Neuronal stem cell (in vitro differentiated cells): ENCODE results near the gene MTO1.
A peak's percentile ranks its signal among the peaks of the same experiment; 100 is the strongest.
"Not testable (repeated sequence)": the region's sequence is repeated elsewhere in the genome, so short reads cannot be mapped to it uniquely, and the experiment has no call there.

Source experiments
- DNase-seq: peaks from one replicate; pipeline ENCODE4 v3.0.0-alpha.2; 2013; ENCODE audit warnings: low spot score
- H2AFZ ChIP-seq: one replicate; pipeline ENCODE4 v1.6.1; 2013; ENCODE audit warnings: mild to moderate bottlenecking, low read length, inconsistent platforms
- H2AK5ac ChIP-seq: 2 replicates; pipeline ENCODE4 v1.6.1; 2013; ENCODE audit warnings: low read depth, mild to moderate bottlenecking, inconsistent platforms, low read length, moderate library complexity, mixed read lengths
- H2BK120ac ChIP-seq: 2 replicates; pipeline ENCODE4 v1.6.1; 2013; ENCODE audit warnings: low read depth, mild to moderate bottlenecking, inconsistent platforms, low read length, moderate library complexity, mixed read lengths
- H2BK12ac ChIP-seq: one replicate; pipeline ENCODE4 v1.6.1; 2013; ENCODE audit warnings: low read length, inconsistent platforms
- H2BK15ac ChIP-seq: 2 replicates; pipeline ENCODE4 v1.6.1; 2013; ENCODE audit warnings: mild to moderate bottlenecking, low read length, inconsistent platforms, mixed read lengths
- H2BK5ac ChIP-seq: one replicate; pipeline ENCODE4 v1.6.1; 2013; ENCODE audit warnings: inconsistent platforms, mild to moderate bottlenecking, low read length, moderate library complexity
- H3K14ac ChIP-seq: one replicate; pipeline ENCODE4 v1.6.1; 2013; ENCODE audit warnings: low read length, inconsistent platforms
- H3K18ac ChIP-seq: 2 replicates; pipeline ENCODE4 v1.6.1; 2013; ENCODE audit warnings: low read length, inconsistent platforms
- H3K23ac ChIP-seq: 2 replicates; pipeline ENCODE4 v1.6.1; 2013; ENCODE audit warnings: low read depth, mild to moderate bottlenecking, mixed read lengths, low read length, inconsistent platforms; ENCODE audit not compliant: poor library complexity
- H3K27ac ChIP-seq: replicated peaks from 3 replicates; pipeline ENCODE4 v1.5.1; 2013; ENCODE audit warnings: low read length, inconsistent platforms
- H3K27me3 ChIP-seq, 3 experiments: 2 replicates each; pipeline ENCODE4 v1.6.1; 2013; ENCODE audit warnings: low read length in 3 of 3, mild to moderate bottlenecking in 2 of 3, inconsistent platforms in 1 of 3, low read depth in 1 of 3, mixed read lengths in 1 of 3, moderate library complexity in 1 of 3; ENCODE audit not compliant: control insufficient read depth in 3 of 3, insufficient read depth in 3 of 3
- H3K36me3 ChIP-seq, 2 donors: replicated peaks in 1 of 2; 2 replicates each; pipeline ENCODE4 v1.6.1; 2013; ENCODE audit warnings: low read length in 2 of 2; ENCODE audit not compliant: control insufficient read depth in 2 of 2, insufficient read depth in 2 of 2
- H3K4ac ChIP-seq: 2 replicates; pipeline ENCODE4 v1.6.1; 2013; ENCODE audit warnings: inconsistent platforms, mild to moderate bottlenecking, low read length, moderate library complexity
- H3K4me1 ChIP-seq, 2 donors: 1 replicate in 1 of 2; 2 replicates in 1 of 2; pipeline ENCODE4 v1.6.1; 2013; ENCODE audit warnings: low read length in 2 of 2, low read depth in 1 of 2; ENCODE audit not compliant: control insufficient read depth in 2 of 2, insufficient read depth in 1 of 2
- H3K4me2 ChIP-seq: one replicate; pipeline ENCODE4 v1.6.1; 2013; ENCODE audit warnings: mild to moderate bottlenecking, low read length, inconsistent platforms; ENCODE audit not compliant: insufficient read depth, poor library complexity, severe bottlenecking
- H3K4me3 ChIP-seq, 2 donors: 2 replicates each; pipeline ENCODE4 v1.5.1; 2013; ENCODE audit warnings: low read length in 2 of 2, mild to moderate bottlenecking in 2 of 2, inconsistent platforms in 1 of 2, moderate library complexity in 1 of 2
- H3K79me1 ChIP-seq: one replicate; pipeline ENCODE4 v1.6.1; 2013; ENCODE audit warnings: low read depth, mild to moderate bottlenecking, inconsistent platforms, low read length, moderate library complexity
- H3K9ac ChIP-seq: one replicate; pipeline ENCODE4 v1.6.1; 2013; ENCODE audit warnings: mild to moderate bottlenecking, low read depth, low read length, inconsistent platforms; ENCODE audit not compliant: poor library complexity
- H3K9me3 ChIP-seq, 2 donors: replicated peaks in 1 of 2; 2 replicates each; pipeline versions ENCODE3 to v1.6.1; 2013; ENCODE audit warnings: low read length in 2 of 2, mild to moderate bottlenecking in 2 of 2, inconsistent platforms in 1 of 2, low read depth in 1 of 2, mixed read lengths in 1 of 2, moderate library complexity in 1 of 2; ENCODE audit not compliant: control insufficient read depth in 2 of 2, insufficient read depth in 1 of 2
- H4K8ac ChIP-seq: one replicate; pipeline ENCODE4 v1.6.1; 2013; ENCODE audit warnings: low read depth, mild to moderate bottlenecking, inconsistent platforms, low read length, moderate library complexity
- H4K91ac ChIP-seq: one replicate; pipeline ENCODE4 v1.6.1; 2013; ENCODE audit warnings: low read length, low read depth, mild to moderate bottlenecking, inconsistent platforms; ENCODE audit not compliant: poor library complexity
- WGBS, 2 donors: extraction: QIAGEN DNeasy Blood & Tissue Kit; methylation state at CpG; one replicate each; pipeline ENCODE4 v1.1.7; 2013; ENCODE audit warnings: missing lambda C conversion rate in 2 of 2, mixed read lengths in 1 of 2; ENCODE audit not compliant: insufficient read length in 2 of 2, insufficient replicate concordance in 1 of 2; ENCODE audit errors: extremely low coverage in 2 of 2; 5-methylcytosine and 5-hydroxymethylcytosine counted together

The MTO1 gene

DNA sequence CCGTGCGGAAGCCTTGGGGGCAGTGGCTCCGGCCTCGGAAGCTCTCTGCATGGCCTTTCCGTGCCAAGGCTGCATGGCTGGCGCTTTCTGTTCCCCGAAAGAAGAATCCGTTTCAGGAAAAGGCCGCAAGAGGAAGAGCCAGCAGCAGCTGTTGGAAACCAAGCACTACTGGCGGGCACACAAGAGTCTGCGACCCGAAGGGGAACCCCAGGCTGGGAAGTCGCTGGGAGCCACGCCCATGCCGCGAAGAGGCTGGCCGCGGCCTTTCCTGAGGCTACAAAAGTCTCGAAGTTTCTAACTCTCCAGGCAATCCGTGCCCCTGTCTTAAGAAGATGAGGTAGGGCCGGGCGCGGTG, 9.5 kb upstream of the MTO1 start, which contains the start of gene CGAS:
TSS of gene CGAS (minus strand) at position 191 of the 355 bp plus-strand sequence. CDS start at position 75, 116 bp downstream.
- no peak within 1 kb of the TSS for H3K4ac ChIP-seq
- H3K4me3 ChIP-seq, result peak within 1 kb of the TSS in 1 of 2 donors; percentile 56

DNA sequence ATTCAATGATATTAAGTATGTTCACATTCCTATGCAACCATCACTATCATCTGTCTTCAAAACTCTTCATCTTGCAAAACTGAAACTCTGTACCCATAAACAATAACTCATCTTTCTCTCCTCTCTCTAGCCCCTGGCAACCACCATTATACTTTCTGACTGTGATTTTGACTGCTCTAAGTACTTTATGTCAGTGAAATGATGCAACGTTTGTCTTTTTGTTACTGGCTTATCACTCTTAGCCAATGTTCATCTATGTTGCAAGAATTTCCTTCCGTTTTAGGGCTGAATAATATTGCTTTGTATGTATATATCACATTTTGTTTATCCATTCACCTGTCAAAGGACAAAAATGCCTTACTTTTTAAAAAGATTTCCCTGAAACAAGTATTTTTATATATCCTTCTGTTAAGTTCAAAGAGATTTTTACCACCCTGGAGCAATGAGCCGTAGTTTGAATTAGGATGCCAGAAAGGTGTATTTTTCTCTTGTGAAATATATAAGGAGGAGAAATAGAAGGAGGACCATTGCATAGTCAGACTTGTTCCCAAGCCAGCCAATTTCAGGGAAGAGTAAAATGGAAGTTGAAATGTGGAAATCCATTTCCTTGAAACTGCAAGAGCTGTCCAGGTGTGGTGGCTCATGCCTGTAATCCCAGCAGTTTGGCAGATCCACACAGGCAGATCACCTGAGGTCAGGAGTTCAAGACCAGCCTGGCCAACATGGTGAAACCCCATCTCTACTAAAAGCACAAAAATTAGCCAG, 5.5 kb upstream of the MTO1 start:
- DNase-seq, result no peak
- Histone ChIP-seq H3K4me3 (no peak overlapping the region), H3K4me2 (no peak overlapping the region), H3K9ac (no peak overlapping the region), H3K27me3 (peaks cover 0 to 9% (median 8%) of the 10 kb centered on the region in 3 experiments), H3K9me3 (peaks cover 0 to 5% of the 10 kb centered on the region in 2 donors), H3K4me1 (peaks cover 0 to 12% of the 10 kb centered on the region in 2 donors), H4K91ac (no peak overlapping the region), H3K18ac (no peak overlapping the region), H3K4ac (no peak overlapping the region), H3K27ac (no peak overlapping the region), H2BK120ac (no peak overlapping the region), H3K79me1 (no peaks in the 10 kb centered on the region), H2AFZ (no peak overlapping the region), H3K36me3 (no peaks in the 10 kb centered on the region), H2BK15ac (no peak overlapping the region), H2BK5ac (no peak overlapping the region), H2AK5ac (no peak overlapping the region), H4K8ac (no peak overlapping the region), H3K14ac (no peak overlapping the region), H2BK12ac (no peak overlapping the region), H3K23ac (no peak overlapping the region)
- no CpG with 5 or more reads among the region's 3 CpGs for WGBS, 2 donors

More for the DNA sequence above, 9.5 kb upstream of the MTO1 start, which contains the start of gene CGAS:
- H2AFZ ChIP-seq, result peak within 1 kb of the TSS; percentile 65
- WGBS, 2 donors, result no CpG with 5 or more reads among the region's 23 CpGs
- H3K9ac ChIP-seq, result no peak within 1 kb of the TSS
- no peak within 1 kb of the TSS for H4K8ac ChIP-seq
- H3K23ac ChIP-seq, result peak within 1 kb of the TSS; percentile 65
- H2AK5ac ChIP-seq, result no peak within 1 kb of the TSS
- no peak for DNase-seq
- H3K4me1 ChIP-seq, result no peaks in the 10 kb centered on the region
- peaks cover 0 to 6% of the 10 kb centered on the region in 2 donors for H3K9me3 ChIP-seq
- H3K79me1 ChIP-seq, result no peaks in the 10 kb centered on the region
- H2BK120ac ChIP-seq, result no peak within 1 kb of the TSS
- peaks cover 0 to 10% (median 9%) of the 10 kb centered on the region in 3 experiments for H3K27me3 ChIP-seq
- peak within 1 kb of the TSS; percentile 73 for H2BK15ac ChIP-seq
- no peak within 1 kb of the TSS for H3K27ac ChIP-seq
- H3K14ac ChIP-seq, result no peak within 1 kb of the TSS
- H3K18ac ChIP-seq, result peak within 1 kb of the TSS; percentile 76
- H3K36me3 ChIP-seq, result no peaks in the 10 kb centered on the region
- H2BK5ac ChIP-seq, result no peak within 1 kb of the TSS
- H2BK12ac ChIP-seq, result no peak within 1 kb of the TSS
- H4K91ac ChIP-seq, result no peak within 1 kb of the TSS
- H3K4me2 ChIP-seq, result peak within 1 kb of the TSS; percentile 23

- H2BK15ac ChIP-seq, H2BK120ac ChIP-seq, H2AK5ac ChIP-seq, H3K4me3 ChIP-seq, H3K18ac ChIP-seq, H3K9ac ChIP-seq, H3K27me3 ChIP-seq, H3K23ac ChIP-seq, H3K79me1 ChIP-seq, H3K14ac ChIP-seq, DNase-seq, H3K9me3 ChIP-seq, H2BK5ac ChIP-seq, H4K91ac ChIP-seq, H3K27ac ChIP-seq, H3K4ac ChIP-seq, H3K4me2 ChIP-seq, H2BK12ac ChIP-seq, H3K36me3 ChIP-seq, H4K8ac ChIP-seq: not testable (repeated sequence)
- WGBS, 2 donors, result no CpG with 5 or more reads among the region's 7 CpGs
- Histone ChIP-seq H3K4me1 (peaks cover 0 to 12% of the 10 kb centered on the region in 2 donors), H2AFZ (peak overlapping the region; percentile 65)
Observed at GRCh38 chr6:73459474-73459873, 2.1 kb upstream of the MTO1 start.

DNA sequence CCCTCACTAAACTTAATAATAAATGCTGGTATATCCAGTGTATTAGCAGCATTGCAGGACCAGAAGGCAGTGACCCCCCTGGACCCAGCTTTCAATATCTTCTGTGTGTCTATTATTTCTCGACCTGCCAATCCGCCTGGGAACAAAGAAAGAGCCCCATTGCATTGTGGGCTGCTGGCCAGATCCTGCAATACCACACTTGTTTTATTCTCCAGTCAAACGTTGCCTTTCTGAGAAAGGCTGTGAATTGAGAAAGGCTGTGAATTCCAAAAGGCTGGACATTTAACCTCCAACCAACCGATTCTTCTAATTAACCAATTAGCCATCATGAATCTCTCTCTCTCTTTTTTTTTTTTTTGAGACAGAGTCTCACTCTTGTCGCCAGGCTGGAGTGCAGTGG, 1.5 kb upstream of the MTO1 start:
- Histone ChIP-seq H3K9me3 (no peaks in the 10 kb centered on the region), H3K18ac (no peak overlapping the region), H2BK120ac (no peak overlapping the region), H3K4me2 (no peak overlapping the region), H3K27ac (peak overlapping the region; percentile 19), H3K4me1 (peaks cover 0 to 12% of the 10 kb centered on the region in 2 donors), H4K91ac (no peak overlapping the region), H2AFZ (no peak overlapping the region), H2BK15ac (no peak overlapping the region), H2AK5ac (no peak overlapping the region), H3K23ac (no peak overlapping the region), H2BK12ac (no peak overlapping the region), H3K4ac (no peak overlapping the region), H3K14ac (no peak overlapping the region), H3K79me1 (peaks cover 5% of the 10 kb centered on the region), H3K4me3 (no peak overlapping the region), H3K9ac (no peak overlapping the region), H3K36me3 (peaks cover 0 to 6% of the 10 kb centered on the region in 2 donors), H3K27me3 (no peaks in the 10 kb centered on the region), H4K8ac (no peak overlapping the region), H2BK5ac (no peak overlapping the region)
- DNase-seq, result no peak
- no CpG with 5 or more reads among the region's 5 CpGs for WGBS, 2 donors
